Pancreas (tissue), 10 donors: ENCODE measurements around the gene MEOX1. TPM values are rescaled to one million over a fixed set of nuclear protein-coding genes. Genes with fewer than 3 reads are reported as not detected.

Source experiments
- ATAC-seq, 4 donors: fragments of 200-7000 bp; cut with Tn5 transposase; one replicate each; pipeline versions ENCODE4 v1.8.0 to v1.9.1; 2020; ENCODE audit warnings: mild to moderate bottlenecking in 4 of 4, moderate library complexity in 4 of 4
- DNase-seq, 6 donors: peaks; one replicate each; pipeline ENCODE4 v3.0.0-alpha.2; 2020
- FAIRE-seq: peaks from 2 replicates; lab custom pipeline; 2012; peaks lifted over from hg19 to GRCh38; lab: Jason Lieb, UNC
- H3K27ac ChIP-seq, 4 donors: fragments of 200-600 bp; sonication (generic); 1 replicate in 3 of 4; 2 replicates in 1 of 4; pipeline versions ENCODE4 v1.5.0 to v1.8.0; 2020
- H3K27me3 ChIP-seq, 4 donors: fragments of 200-600 bp; one replicate each; pipeline ENCODE4 v1.8.0; 2021
- H3K36me3 ChIP-seq, 3 donors: fragments of 200-600 bp; sonication (generic) in 1 of 3; one replicate each; pipeline versions ENCODE4 v1.5.0 to v1.8.0; 2020 to 2021
- H3K4me1 ChIP-seq, 3 donors: fragments of 200-600 bp; one replicate each; pipeline ENCODE4 v1.8.0; 2021
- H3K4me3 ChIP-seq, 4 donors: fragments of 200-600 bp; sonication (generic) in 2 of 4; one replicate each; pipeline versions ENCODE4 v1.5.0 to v1.8.0; 2020 to 2021
- H3K9me3 ChIP-seq, 4 donors: fragments of 200-600 bp; one replicate each; pipeline ENCODE4 v1.8.0; 2021
- CTCF ChIP-seq, 4 donors: fragments of 200-600 bp; sonication (generic) in 3 of 4; IDR thresholded peaks; one replicate each; pipeline versions ENCODE4 v1.5.0 to v1.8.0; 2021; ENCODE audit warnings: antibody characterized with exemption in 4 of 4
- WGBS, 2 donors: extraction: QIAGEN DNeasy Blood & Tissue Kit; methylation state at CpG; one replicate each; pipeline ENCODE4 v1.1.7; 2013; 5-methylcytosine and 5-hydroxymethylcytosine counted together
- intact Hi-C, 3 donors: fragments of 100-400 bp; cut with DNase I; formaldehyde crosslinking; loops; one replicate each; pipeline versions ENCODE4 v1.11.1 to v1.14.2; 2022
- polyA plus RNA-seq, 2 donors: library from polyadenylated mRNA; stranded (reverse); fragments of 200-250 nt; gene quantifications; one replicate each; pipeline ENCODE4 v1.2.3, GENCODE V29; 2013
- total RNA-seq, 6 donors: library from RNA; stranded (reverse); fragmentation: NEBNext Ultra II Directional in 4 of 6; extraction: Animal tissue kit (Norgen Biotek cat#: 25700) in 4 of 6; gene quantifications; one replicate each; pipeline versions ENCODE4 v1.2.1 to v1.2.4, GENCODE V29; 2021 to 2023
- donor health status: healthy with polysubstance abuse.
- donor health status: DM: no; HTN: no; CAD: no; lungs with moderate emphysema.
- donor health status: DM: no; HTN: no; CAD: no.
- donor health status: control.
- donor health status: control.
- donor health status: Bipolar disorder and iron deficiency.
- donor health status: DM: yes; HTN: yes; CAD: no.
- donor health status: DM: no; HTN: no; CAD: no.
- donor health status: DM: no; HTN: no; CAD: no.
- donor health status: DM: yes; HTN: yes; CAD: no.

Gene MEOX1
- total and polyA plus RNA-seq, 8 donors = 0.28 to 4.3 (median 1.1) TPM

GRCh38 chr17:43627653-43628052 lies 34.1 kb downstream of the MEOX1 start:
- DNase-seq (no peak), ATAC-seq (no peak), FAIRE-seq (no peak)
- no peak overlapping the region for H3K4me3 ChIP-seq
- H3K27ac ChIP-seq = no peak overlapping the region
- intact Hi-C loops = no loop called here
- H3K36me3 ChIP-seq = no peaks in the 10 kb centered on the region
- no peaks in the 10 kb centered on the region for H3K27me3 ChIP-seq
- H3K9me3 ChIP-seq = no peaks in the 10 kb centered on the region
- H3K4me1 ChIP-seq = no peaks in the 10 kb centered on the region
- no peak for TF ChIP-seq CTCF (IDR thresholded peaks at IDR 0.05)
- WGBS, 2 donors = 28 to 30% methylated on average over 5 of the region's 5 CpGs

GRCh38 chr17:43626023-43626422 lies 35.7 kb downstream of the MEOX1 start:
- no peaks in the 10 kb centered on the region for H3K27me3 ChIP-seq
- H3K4me3 ChIP-seq = no peak overlapping the region
- H3K36me3 ChIP-seq = no peaks in the 10 kb centered on the region
- no peak for ATAC-seq
- DNase-seq = no peak
- 91 to 95% methylated on average over 3 of the region's 3 CpGs for WGBS, 2 donors
- intact Hi-C loops = no loop called here
- H3K9me3 ChIP-seq = no peaks in the 10 kb centered on the region
- FAIRE-seq = no peak
- TF ChIP-seq CTCF (IDR thresholded peaks at IDR 0.05) = no peak
- H3K27ac ChIP-seq = no peak overlapping the region
- H3K4me1 ChIP-seq = no peaks in the 10 kb centered on the region

GRCh38 chr17:43625606-43626005 lies 36.1 kb downstream of the MEOX1 start:
- no peak for ATAC-seq
- Histone ChIP-seq H3K27me3 (no peaks in the 10 kb centered on the region), H3K4me3 (no peak overlapping the region), H3K27ac (no peak overlapping the region), H3K36me3 (no peaks in the 10 kb centered on the region), H3K9me3 (no peaks in the 10 kb centered on the region), H3K4me1 (no peaks in the 10 kb centered on the region)
- intact Hi-C loops = no loop called here
- TF ChIP-seq CTCF (IDR thresholded peaks at IDR 0.05) = no peak
- FAIRE-seq = no peak
- DNase-seq = no peak

- Histone ChIP-seq H3K4me1 (no peaks in the 10 kb centered on the region), H3K4me3 (no peak overlapping the region), H3K9me3 (no peaks in the 10 kb centered on the region), H3K36me3 (no peaks in the 10 kb centered on the region), H3K27me3 (no peaks in the 10 kb centered on the region), H3K27ac (no peak overlapping the region)
- DNase-seq (no peak), FAIRE-seq (no peak), ATAC-seq (no peak)
- WGBS, 2 donors = 38 to 53% methylated on average over 2 of the region's 2 CpGs
- intact Hi-C loops = no loop called here
- no peak for TF ChIP-seq CTCF (IDR thresholded peaks at IDR 0.05)
Measured at GRCh38 chr17:43620581-43620980, 41.1 kb downstream of the MEOX1 start.

- intact Hi-C loops = no loop called here
- ATAC-seq (no peak), FAIRE-seq (no peak), DNase-seq (no peak)
- H3K27me3 ChIP-seq = no peaks in the 10 kb centered on the region
- H3K36me3 ChIP-seq = no peaks in the 10 kb centered on the region
- WGBS, 2 donors = 81 to 84% methylated on average over 9 of the region's 9 CpGs
- no peak overlapping the region for H3K4me3 ChIP-seq
- no peak for TF ChIP-seq CTCF (IDR thresholded peaks at IDR 0.05)
- H3K27ac ChIP-seq = no peak overlapping the region
- H3K9me3 ChIP-seq = no peaks in the 10 kb centered on the region
- H3K4me1 ChIP-seq = no peaks in the 10 kb centered on the region
Measured at GRCh38 chr17:43620147-43620546, 41.6 kb downstream of the MEOX1 start.
